ENCODE measurements around the gene RPL19.
"Not testable (repeated sequence)": the region's sequence is repeated elsewhere in the genome, so short reads cannot be mapped to it uniquely, and the experiment has no call there.

DNA sequence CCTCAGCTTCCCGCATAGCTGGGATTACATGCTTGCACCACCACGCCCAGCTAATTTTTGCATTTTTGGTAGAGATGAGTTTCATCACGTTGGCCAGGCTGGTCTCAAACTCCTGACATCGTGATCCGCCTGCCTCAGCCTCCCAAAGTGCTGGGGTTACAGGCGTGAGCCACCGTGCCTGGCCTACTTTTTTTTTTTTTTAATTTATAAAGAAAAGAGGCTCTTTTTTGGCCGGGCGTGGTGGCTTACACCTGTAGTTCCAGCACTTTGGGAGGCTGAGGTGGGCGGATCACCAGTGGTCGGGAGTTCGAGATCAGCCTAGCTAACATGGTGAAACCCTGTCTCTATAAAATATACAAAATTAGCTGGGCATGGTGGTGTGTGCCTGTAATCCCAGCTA is 50.0 kb downstream of the RPL19 start:
- TF ChIP-seq POLR2A (IDR thresholded peaks at IDR 0.05), result not testable (repeated sequence)
- TF ChIP-seq, protein P1, sequence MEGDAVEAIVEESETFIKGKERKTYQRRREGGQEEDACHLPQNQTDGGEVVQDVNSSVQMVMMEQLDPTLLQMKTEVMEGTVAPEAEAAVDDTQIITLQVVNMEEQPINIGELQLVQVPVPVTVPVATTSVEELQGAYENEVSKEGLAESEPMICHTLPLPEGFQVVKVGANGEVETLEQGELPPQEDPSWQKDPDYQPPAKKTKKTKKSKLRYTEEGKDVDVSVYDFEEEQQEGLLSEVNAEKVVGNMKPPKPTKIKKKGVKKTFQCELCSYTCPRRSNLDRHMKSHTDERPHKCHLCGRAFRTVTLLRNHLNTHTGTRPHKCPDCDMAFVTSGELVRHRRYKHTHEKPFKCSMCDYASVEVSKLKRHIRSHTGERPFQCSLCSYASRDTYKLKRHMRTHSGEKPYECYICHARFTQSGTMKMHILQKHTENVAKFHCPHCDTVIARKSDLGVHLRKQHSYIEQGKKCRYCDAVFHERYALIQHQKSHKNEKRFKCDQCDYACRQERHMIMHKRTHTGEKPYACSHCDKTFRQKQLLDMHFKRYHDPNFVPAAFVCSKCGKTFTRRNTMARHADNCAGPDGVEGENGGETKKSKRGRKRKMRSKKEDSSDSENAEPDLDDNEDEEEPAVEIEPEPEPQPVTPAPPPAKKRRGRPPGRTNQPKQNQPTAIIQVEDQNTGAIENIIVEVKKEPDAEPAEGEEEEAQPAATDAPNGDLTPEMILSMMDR (IDR thresholded peaks at IDR 0.05), result not testable (repeated sequence)

Data from body of pancreas (tissue), 4 donors.